ENCODE results near the gene CRTAC1.
"Not testable (repeated sequence)": the region's sequence is repeated elsewhere in the genome, so short reads cannot be mapped to it uniquely, and the experiment has no call there.

The CRTAC1 gene

DNA sequence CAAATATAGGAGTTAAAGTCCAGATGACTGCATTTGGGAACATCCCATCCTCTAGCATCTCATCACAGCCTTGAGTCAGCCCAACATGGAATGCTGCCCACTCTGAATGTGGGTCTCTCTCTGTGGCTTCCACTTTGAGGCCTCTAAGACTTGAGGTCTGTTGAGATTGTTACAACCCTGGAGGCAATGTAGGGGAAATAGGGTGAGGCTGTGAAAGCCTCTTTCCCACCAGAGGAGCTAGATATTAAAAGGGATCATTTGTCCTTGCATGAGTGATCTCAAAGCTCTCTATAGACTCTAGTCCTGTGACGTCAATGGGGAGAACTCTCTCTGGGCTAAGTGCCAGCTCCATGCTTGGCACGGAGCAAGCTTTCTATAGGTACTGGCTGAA, 187.1 kb downstream of the CRTAC1 start:
- no peak for DNase-seq
- no peak overlapping the region for H3K4me3 ChIP-seq (ENCODE audit: low read depth, low read length)
- H3K9me3 ChIP-seq (ENCODE audit: severe bottlenecking), result peaks cover 5% of the 10 kb centered on the region
- TF ChIP-seq, protein P1, sequence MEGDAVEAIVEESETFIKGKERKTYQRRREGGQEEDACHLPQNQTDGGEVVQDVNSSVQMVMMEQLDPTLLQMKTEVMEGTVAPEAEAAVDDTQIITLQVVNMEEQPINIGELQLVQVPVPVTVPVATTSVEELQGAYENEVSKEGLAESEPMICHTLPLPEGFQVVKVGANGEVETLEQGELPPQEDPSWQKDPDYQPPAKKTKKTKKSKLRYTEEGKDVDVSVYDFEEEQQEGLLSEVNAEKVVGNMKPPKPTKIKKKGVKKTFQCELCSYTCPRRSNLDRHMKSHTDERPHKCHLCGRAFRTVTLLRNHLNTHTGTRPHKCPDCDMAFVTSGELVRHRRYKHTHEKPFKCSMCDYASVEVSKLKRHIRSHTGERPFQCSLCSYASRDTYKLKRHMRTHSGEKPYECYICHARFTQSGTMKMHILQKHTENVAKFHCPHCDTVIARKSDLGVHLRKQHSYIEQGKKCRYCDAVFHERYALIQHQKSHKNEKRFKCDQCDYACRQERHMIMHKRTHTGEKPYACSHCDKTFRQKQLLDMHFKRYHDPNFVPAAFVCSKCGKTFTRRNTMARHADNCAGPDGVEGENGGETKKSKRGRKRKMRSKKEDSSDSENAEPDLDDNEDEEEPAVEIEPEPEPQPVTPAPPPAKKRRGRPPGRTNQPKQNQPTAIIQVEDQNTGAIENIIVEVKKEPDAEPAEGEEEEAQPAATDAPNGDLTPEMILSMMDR (IDR thresholded peaks at IDR 0.05; ENCODE audit: low read depth, low read length), result no peak
- H3K27ac ChIP-seq, result no peak overlapping the region
- no peaks in the 10 kb centered on the region for H3K36me3 ChIP-seq
- H3K27me3 ChIP-seq (ENCODE audit: insufficient read depth, low read depth, severe bottlenecking), result no peaks in the 10 kb centered on the region

DNA sequence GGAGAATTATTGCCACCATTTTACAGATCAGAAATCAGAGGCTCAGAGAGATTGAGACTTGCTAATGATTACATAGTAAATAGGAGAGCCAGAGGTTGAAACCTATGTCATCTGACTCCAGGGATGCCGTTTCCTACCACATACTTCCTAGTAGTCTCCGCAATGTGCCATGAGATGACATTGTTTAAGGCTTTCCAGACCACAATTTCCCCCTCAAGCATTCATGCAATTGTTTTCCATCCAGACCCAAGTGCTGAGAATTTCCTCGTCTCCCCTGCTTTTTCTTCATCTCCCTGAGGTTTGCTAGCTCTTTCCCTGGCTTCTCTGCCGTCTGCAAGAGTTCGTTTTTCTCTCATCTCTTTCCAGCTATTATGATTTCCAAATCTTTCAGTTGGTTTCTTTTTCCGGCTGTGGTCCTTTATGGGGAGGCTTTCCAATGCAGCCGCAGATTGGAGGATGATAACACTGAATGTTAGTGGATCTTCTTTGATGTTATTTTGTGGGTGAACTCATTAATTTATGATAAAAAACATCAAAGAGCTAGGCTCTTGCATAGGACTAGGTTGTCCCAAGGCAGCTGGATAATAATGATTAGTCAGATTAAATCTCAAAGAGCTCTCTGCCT, 187.7 kb downstream of the CRTAC1 start:
- TF ChIP-seq, protein P1 (IDR thresholded peaks at IDR 0.05; ENCODE audit: low read depth, low read length), result no peak
- Histone ChIP-seq H3K4me3 (ENCODE audit: low read depth, low read length) (no peak overlapping the region), H3K36me3 (no peaks in the 10 kb centered on the region), H3K27me3 (ENCODE audit: insufficient read depth, low read depth, severe bottlenecking) (no peaks in the 10 kb centered on the region), H3K9me3 (ENCODE audit: severe bottlenecking) (peaks cover 5% of the 10 kb centered on the region), H3K27ac (no peak overlapping the region)
- no peak for DNase-seq

DNA sequence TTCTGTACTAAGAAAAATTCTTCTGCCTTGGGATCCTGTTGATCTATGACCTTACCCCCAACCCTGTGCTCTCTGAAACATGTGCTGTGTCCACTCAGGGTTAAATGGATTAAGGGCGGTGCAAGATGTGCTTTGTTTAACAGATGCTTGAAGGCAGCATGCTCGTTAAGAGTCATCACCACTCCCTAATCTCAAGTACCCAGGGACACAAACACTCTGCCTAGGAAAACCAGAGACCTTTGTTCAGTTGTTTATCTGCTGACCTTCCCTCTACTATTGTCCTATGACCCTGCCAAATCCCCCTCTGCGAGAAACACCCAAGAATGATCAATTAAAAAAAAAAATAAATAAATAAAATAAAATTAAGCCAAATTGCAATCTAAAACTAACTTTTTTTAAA, 188.3 kb downstream of the CRTAC1 start:
- H3K27ac ChIP-seq; H3K36me3 ChIP-seq; H3K9me3 ChIP-seq (ENCODE audit: severe bottlenecking); H3K4me3 ChIP-seq (ENCODE audit: low read depth, low read length); DNase-seq; H3K27me3 ChIP-seq (ENCODE audit: insufficient read depth, low read depth, severe bottlenecking): not testable (repeated sequence)

DNA sequence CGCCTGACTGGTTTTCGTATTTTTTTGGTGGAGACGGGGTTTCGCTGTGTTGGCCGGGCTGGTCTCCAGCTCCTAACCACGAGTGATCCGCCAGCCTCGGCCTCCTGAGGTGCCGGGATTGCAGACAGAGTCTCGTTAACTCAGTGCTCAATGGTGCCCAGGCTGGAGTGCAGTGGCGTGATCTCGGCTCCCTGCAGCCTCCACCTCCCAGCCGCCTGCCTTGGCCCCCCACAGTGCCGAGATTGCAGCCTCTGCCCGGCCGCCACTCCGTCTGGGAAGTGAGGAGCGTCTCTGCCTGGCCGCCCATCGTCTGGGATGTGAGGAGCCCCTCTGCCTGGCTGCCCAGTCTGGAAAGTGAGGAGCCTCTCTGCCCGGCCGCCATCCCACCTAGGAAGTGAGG, 189.3 kb downstream of the CRTAC1 start:
- H3K27ac ChIP-seq, result not testable (repeated sequence)

DNA sequence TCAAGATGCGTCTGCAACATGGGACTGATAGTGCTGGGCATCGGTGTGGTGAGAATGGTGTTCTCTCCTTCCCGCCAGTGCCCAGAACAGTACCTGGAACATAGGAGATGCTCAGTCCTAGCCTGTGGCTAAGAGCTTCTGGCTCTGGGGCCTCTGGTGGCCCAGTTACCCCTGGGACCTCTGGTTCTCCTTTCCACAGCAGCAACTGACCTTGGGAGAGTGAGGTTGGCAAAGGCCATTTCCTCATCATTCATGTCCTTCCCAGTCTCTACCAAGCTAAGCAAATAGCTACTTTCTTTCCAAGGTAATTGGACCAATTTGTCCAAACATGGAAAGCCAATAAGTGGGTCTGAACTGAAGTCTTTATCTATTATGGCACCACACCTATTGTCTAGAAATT, 192.3 kb downstream of the CRTAC1 start:
- Histone ChIP-seq H3K9me3 (ENCODE audit: severe bottlenecking) (peaks cover 8% of the 10 kb centered on the region), H3K36me3 (no peaks in the 10 kb centered on the region), H3K27ac (no peak overlapping the region), H3K27me3 (ENCODE audit: insufficient read depth, low read depth, severe bottlenecking) (no peaks in the 10 kb centered on the region), H3K4me3 (ENCODE audit: low read depth, low read length) (no peak overlapping the region)
- TF ChIP-seq, protein P1 (IDR thresholded peaks at IDR 0.05; ENCODE audit: low read depth, low read length), result no peak
- DNase-seq, result no peak

More for the DNA sequence above, 189.3 kb downstream of the CRTAC1 start:
- H3K4me3 ChIP-seq (ENCODE audit: low read depth, low read length); H3K36me3 ChIP-seq; H3K27me3 ChIP-seq (ENCODE audit: insufficient read depth, low read depth, severe bottlenecking); H3K9me3 ChIP-seq (ENCODE audit: severe bottlenecking); DNase-seq: not testable (repeated sequence)

DNA sequence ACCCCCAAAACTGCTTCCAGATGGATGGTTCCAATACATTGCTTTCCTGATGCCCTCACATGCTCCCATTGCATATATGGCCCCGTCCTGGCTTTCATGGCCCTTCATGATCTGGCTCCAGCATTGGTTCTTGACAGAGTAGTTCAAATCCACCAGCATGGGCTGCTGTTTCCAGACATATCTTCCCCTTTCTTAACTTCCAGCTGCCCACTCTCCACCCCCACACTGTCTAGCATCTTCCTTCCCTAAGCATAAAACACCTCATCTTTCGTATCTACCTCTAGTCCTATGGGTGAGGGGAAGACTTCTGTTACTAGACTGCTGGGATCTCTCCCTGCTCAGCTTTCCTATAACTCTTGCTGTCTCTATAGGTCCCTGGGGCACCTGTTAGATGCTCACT, 194.0 kb downstream of the CRTAC1 start:
- Histone ChIP-seq H3K27me3 (ENCODE audit: insufficient read depth, low read depth, severe bottlenecking) (no peaks in the 10 kb centered on the region), H3K27ac (no peak overlapping the region), H3K4me3 (ENCODE audit: low read depth, low read length) (no peak overlapping the region), H3K9me3 (ENCODE audit: severe bottlenecking) (peaks cover 8% of the 10 kb centered on the region), H3K36me3 (no peaks in the 10 kb centered on the region)
- TF ChIP-seq, protein P1 (IDR thresholded peaks at IDR 0.05; ENCODE audit: low read depth, low read length), result no peak
- no peak for DNase-seq

DNA sequence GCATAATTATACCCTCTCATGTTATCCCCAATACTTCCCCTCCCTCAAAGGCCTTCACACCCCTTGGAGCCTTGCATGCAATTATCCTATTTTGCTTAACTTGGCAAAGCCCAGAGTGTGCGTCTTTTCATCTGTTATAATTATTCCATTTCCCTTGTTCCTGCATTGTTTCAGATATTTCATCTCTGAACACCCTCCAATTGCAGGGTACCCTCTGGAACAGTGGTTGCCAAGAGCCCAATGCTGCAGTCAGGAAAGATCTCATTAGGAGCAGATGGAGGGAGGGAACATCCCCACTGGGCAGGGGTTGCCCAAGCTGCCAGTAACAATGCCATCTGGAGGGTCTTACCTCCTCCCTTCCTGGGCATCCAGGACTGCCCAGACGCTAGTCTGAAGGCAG, 199.2 kb downstream of the CRTAC1 start:
- DNase-seq, result no peak
- TF ChIP-seq, protein P1 (IDR thresholded peaks at IDR 0.05; ENCODE audit: low read depth, low read length), result no peak
- Histone ChIP-seq H3K36me3 (no peaks in the 10 kb centered on the region), H3K27ac (no peak overlapping the region), H3K9me3 (ENCODE audit: severe bottlenecking) (peaks cover 4% of the 10 kb centered on the region), H3K27me3 (ENCODE audit: insufficient read depth, low read depth, severe bottlenecking) (no peaks in the 10 kb centered on the region), H3K4me3 (ENCODE audit: low read depth, low read length) (no peak overlapping the region)

Measured in WERI-Rb-1 (cell line).